Stomach (tissue), 4 donors: Measurements from ENCODE around the gene ZNF396.

Source experiments
- POLR2A ChIP-seq, 4 donors: fragments of 450-650 bp; IDR thresholded peaks; one replicate each; pipeline ENCODE4 v1.6.1; 2016; ENCODE audit warnings: antibody characterized with exemption in 4 of 4, control low read depth in 2 of 4, mild to moderate bottlenecking in 1 of 4, moderate library complexity in 1 of 4
- TF ChIP-seq, protein P1 (sequence below), 7 experiments: fragments of 450-650 bp in 4 of 7; fragments of 200-600 bp in 3 of 7; sonication (generic) in 3 of 7; IDR thresholded peaks; one replicate each; pipeline ENCODE4 v1.5.1; 2016 to 2019; ENCODE audit warnings: antibody characterized with exemption in 7 of 7, control low read depth in 2 of 7, mild to moderate bottlenecking in 1 of 7

- TF ChIP-seq POLR2A (IDR thresholded peaks at IDR 0.05) = no peak
- TF ChIP-seq, protein P1, sequence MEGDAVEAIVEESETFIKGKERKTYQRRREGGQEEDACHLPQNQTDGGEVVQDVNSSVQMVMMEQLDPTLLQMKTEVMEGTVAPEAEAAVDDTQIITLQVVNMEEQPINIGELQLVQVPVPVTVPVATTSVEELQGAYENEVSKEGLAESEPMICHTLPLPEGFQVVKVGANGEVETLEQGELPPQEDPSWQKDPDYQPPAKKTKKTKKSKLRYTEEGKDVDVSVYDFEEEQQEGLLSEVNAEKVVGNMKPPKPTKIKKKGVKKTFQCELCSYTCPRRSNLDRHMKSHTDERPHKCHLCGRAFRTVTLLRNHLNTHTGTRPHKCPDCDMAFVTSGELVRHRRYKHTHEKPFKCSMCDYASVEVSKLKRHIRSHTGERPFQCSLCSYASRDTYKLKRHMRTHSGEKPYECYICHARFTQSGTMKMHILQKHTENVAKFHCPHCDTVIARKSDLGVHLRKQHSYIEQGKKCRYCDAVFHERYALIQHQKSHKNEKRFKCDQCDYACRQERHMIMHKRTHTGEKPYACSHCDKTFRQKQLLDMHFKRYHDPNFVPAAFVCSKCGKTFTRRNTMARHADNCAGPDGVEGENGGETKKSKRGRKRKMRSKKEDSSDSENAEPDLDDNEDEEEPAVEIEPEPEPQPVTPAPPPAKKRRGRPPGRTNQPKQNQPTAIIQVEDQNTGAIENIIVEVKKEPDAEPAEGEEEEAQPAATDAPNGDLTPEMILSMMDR (IDR thresholded peaks at IDR 0.05) = no peak
Observed at GRCh38 chr18:35424356-35424755, 47.2 kb upstream of the ZNF396 start.
